HG03064 (cell line): ENCODE data around the gene LY6G5C.

Experiments
- ATAC-seq: cut with Tn5 transposase; IDR thresholded peaks from one replicate; pipeline ENCODE4 v1.9.1; 2021; ENCODE audit warnings: low read depth; ENCODE audit not compliant: unreplicated experiment

The LY6G5C gene

DNA sequence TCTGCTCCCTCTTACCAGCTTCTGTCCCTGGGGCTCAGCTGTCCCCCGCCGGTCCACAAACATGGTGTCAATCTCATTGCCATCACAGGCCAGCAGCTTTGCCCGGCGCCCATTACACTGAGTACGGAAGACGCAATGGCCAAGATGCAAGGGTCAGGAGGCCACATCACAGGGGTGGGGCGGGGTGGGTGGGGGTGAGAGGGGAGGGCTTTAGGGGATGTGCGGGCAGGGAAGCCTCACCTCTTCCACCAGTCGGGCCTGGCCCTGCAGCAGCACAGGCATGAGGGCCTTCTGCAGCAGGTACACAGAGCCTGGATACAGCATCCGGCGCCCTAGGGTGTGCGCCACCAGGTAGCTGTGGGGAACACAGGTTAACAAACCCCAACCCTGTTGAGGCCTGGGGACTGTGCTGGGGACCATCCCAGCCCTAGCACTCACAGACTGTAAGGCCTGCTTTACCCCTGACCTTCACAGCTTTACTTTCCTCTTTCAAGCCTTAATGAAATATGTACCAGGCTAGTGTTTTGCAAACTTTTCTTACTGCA is 10.8 kb upstream of the LY6G5C start:
- no peak for ATAC-seq

- no peak for ATAC-seq
Observed at GRCh38 chr6:31691078-31691463, 10.2 kb upstream of the LY6G5C start.

DNA sequence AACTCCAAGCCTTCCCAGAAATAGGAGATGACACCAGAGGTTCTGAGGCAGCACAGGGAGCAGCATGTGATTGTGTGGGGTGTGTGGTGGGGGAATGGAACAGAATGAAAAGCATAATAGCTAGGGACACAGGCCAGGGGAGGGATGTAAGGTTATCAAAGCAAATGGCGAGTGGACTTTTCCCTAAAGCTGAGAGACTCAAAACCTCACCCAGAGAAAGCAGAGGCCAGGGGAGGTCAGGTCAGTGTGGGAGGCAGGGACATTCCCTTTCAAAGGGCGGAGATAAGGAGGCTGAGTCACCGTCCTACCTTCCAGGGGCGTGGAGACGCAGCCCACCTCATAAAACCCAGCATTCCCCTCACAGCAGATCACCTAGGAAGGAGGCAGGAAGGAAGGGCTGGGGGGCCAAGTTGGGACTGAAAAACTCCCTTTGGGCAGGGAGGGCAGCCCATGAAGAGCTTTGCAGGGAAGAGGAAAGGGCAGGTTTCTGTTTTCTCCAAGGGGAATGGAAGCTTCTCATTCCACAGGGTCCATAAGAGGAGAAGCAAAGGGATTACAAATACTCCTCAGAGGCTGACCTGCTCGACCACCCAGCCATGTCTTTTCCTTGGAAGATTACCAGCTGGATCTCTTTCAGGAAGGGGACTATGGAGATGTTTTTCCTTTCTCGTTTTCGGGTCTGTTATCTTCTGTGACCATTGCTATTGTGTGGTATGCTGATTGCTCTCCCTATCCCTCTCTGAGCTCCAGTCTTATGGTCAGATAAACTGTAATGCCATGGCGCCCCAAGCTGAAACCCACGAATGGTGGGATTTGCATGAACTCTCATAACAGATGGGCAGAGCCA is 9.6 kb upstream of the LY6G5C start:
- ATAC-seq = no peak

GRCh38 chr6:31689249-31690110 is 8.6 kb upstream of the LY6G5C start:
- no peak for ATAC-seq

DNA sequence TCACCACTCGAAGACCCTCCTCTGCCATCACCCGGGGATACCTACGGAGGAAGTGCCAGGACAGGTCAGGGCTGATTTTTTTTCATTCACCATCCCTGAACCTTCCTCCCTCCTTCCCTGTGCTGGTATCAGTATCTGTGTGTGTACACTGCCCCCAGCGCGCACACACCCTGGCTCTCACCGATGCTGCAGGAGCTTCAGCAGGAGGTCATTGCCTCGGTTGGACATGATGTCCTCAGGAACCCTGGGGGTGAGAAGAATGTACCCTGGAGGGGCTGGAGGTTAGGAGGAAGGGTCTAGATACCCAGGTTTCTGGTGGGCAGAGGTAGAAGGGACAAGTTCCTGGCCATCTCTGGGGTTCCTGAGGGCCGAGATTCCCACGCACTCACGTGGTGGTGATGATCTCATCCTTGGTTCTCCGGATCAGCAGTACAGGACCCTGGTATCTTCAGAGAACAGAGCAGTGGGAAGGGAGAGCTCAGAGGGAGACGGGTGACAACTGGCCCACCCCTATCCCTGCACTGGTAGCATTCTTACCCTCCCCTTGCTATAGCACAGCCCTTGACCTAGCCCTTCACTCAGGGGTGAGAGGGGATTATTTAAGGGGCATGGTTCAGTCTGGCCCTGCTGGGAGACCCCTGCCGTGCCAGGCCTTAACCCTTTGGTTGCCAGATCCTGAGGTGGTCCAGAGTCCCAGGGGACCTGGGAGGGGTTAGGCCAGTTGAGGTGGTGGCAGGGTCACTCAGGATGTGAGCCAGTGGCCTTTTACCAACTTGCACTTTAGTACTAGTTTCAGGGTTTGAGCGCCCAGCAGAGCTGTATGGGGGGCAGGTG is 7.2 kb upstream of the LY6G5C start:
- ATAC-seq = no peak

- ATAC-seq = no peak
Observed at GRCh38 chr6:31687321-31687720, 6.5 kb upstream of the LY6G5C start.

DNA sequence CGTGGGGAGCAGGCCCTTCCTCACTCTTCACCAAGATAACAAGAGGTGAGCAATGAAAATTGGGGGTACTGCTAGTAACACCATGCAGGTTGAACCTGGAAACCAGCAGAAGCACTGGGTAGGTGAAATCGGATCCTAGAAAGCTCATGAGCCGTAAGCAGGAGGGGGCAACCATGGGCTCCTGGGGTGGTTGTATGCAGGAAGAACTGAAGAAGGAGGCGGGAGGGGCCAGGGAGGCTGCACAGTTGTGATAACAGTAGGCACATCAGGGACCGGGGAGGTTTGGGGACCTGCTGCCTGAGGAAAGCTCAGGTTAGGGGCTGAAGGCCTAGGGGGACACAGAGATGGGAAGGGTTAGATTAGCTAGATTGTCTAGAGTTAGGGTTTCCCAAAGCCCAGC is 5.6 kb upstream of the LY6G5C start:
- ATAC-seq = no peak

DNA sequence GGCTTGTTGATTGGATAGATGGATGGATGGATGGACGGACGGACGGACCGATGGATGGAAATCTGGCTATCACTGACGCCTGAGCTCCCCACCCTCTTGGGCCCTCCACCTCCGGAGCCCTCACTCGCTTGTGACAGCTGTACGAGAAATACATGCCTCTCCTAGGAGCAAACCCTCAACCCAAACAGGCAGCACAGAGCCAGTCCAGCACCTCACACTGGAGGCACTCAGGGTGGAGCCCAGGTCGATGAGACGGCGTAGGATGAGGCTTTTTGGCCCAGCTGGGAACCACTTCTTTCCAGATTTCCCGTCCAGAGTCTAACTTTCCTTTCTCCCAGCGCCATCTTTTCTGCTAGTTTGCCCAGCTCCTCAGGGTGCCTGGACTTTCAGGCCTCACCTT is 2.7 kb upstream of the LY6G5C start:
- ATAC-seq = no peak

DNA sequence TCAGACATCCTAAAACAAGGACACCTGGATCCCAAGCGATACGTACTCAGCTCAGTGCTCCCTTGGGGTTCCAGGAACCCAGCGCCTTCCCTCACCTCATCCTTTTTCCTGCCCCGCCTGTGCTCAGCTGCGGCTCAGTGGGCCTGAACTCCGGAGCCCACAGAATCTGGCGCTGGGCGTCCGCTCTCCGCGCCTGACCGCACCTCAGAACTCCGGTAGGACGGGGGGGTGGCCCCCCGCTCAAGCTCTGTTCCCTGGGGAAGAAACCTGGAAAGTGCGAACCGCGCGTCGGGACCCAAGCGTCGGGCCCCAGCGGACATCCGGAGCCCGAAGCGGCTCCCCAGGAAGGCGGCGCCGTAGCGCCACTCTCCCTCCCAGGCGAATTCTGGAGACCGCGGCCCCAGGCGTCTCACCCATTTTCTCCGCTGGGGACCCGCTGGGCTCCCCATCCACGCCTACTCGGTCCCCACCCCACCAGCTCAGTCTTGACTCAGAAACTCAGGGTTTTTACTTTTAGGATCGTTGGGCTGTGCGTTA is 336 bp upstream of the LY6G5C start:
- ATAC-seq = no peak

DNA sequence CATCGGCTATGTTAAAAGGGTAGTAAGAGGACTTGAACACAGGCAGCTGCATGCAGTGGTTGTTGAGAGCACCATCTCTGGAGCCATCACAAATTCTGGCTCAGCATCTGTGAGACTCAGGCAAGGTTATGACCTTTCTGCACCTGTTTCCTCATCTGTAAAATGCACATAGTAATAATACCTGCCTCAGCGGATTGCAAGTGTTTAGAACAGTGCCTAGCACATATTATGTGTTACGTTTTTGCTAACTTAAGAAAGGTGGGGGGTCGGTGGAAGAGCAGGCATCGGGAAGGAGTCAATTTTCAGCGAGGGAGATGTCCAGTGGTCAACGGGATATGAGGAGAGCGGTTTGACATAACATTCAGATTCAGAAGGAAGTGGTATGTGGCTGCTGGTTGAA is 2.9 kb downstream of the LY6G5C start:
- ATAC-seq = no peak

DNA sequence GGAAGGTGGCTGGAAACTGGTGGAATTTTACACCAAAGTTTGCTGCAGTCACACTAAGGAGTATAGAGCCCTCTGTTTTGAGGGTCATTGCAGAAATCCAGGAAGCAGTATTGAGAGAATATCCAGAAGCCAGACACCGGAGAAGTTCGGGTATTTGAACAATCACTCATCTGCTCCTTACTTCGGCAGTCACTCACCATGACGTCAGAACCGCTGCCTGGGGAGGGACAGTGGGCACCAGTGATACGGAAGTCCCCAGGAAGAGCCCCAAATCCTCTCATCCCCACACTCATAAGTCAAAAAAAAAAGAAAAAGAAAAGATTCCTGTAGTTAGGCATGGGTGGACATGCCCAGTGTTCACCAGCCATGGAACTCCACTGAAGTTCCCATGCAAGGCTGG is 4.0 kb downstream of the LY6G5C start:
- ATAC-seq = no peak

GRCh38 chr6:31676322-31676903 is 4.5 kb downstream of the LY6G5C start:
- ATAC-seq = no peak

DNA sequence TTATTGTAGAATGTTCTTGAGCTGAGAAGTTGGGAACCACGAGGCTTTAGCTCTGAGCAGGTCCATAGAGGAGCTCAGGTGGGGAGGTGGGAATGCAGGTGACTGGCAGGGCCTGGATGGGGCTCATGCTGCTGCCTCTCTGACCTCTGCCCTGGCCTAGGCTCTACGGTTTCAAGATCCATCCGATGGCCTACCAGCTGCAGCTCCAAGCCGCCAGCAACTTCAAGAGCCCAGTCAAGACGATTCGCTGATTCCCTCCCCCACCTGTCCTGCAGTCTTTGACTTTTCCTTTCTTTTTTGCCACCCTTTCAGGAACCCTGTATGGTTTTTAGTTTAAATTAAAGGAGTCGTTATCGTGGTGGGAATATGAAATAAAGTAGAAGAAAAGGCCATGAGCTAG is 11.2 kb downstream of the LY6G5C start, which contains the start of gene LY6G5B:
LY6G5B (plus strand) TSS at position 301 of the 400 bp plus-strand sequence. CDS start 975 bp downstream, outside the sequence.
- no peak for ATAC-seq

- ATAC-seq = no peak
Observed at GRCh38 chr6:31666337-31666965, 14.4 kb downstream of the LY6G5C start.

DNA sequence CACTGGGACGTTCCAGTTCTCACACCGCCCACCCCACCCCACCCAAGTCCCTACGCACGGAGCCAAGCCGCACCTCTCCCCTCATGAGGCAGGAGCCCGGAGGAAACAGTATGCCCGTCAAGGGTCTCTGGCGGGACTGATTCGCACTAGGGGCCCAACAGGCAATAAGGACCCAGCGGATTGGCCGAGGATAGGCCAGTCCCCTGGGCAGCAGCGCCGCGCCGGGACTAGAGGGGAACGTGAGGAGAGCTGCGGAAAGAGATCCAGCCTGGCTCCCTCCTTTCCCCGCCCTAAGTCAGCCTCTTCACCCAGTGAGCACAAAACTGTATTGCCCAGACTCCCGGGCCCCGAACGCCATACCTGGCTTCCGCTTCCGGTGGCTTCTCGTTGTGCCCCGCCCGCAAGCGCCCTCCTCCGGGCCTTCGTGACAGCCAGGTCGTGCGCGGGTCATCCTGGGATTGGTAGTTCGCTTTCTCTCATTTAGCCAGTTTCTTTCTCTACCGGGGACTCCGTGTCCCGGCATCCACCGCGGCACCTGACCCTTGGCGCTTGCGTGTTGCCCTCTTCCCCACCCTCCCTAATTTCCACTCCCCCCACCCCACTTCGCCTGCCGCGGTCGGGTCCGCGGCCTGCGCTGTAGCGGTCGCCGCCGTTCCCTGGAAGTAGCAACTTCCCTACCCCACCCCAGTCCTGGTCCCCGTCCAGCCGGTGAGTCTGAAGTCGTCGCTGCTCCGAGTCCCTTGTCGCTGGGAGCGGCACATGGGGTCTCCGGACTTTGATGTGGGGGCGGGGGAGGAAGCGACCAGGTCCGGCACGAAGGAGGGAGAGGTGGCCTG is 15.1 kb downstream of the LY6G5C start, which contains the start of gene CSNK2B:
CSNK2B (plus strand) TSS at position 580 of the 836 bp plus-strand sequence. CDS start 752 bp downstream, outside the sequence.
- peak; percentile 57 for ATAC-seq

DNA sequence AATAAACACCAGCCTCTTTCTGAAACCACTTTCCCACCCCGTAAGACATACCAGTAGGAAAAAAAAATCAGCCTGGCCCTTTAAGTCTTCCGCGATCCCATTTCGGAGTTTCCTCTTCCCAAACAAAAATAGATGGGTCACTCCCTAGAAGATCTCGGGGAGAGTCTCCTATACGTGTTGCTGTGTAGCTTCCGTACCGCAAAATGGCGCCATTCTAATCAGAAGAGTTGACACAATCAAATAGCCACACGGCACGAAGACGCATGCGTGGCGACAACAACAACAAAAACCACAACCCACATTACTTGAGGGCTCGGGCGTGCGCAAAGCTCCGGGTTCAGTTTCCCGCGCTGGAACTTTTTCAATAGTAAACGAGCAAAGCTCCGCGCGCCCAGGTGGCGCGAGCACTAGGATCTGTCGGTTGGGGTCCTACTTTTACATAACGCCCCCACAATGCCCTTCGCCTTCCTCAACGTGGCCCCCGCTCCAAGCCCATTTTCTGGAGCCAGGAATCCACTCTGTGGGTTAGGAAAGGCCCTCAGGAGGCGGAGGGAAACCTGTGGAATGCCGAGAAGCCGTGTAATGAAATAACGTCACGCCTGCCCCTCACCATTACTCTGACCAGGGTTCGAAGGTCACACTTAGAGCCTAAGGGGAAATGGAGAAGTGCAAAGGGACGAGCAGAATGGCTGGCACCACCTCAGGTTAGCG is 15.9 kb downstream of the LY6G5C start, which contains the start of gene GPANK1:
GPANK1 (minus strand) TSS at position 208 of the 711 bp plus-strand sequence. CDS start 519 bp downstream, outside the sequence.
- no peak for ATAC-seq

DNA sequence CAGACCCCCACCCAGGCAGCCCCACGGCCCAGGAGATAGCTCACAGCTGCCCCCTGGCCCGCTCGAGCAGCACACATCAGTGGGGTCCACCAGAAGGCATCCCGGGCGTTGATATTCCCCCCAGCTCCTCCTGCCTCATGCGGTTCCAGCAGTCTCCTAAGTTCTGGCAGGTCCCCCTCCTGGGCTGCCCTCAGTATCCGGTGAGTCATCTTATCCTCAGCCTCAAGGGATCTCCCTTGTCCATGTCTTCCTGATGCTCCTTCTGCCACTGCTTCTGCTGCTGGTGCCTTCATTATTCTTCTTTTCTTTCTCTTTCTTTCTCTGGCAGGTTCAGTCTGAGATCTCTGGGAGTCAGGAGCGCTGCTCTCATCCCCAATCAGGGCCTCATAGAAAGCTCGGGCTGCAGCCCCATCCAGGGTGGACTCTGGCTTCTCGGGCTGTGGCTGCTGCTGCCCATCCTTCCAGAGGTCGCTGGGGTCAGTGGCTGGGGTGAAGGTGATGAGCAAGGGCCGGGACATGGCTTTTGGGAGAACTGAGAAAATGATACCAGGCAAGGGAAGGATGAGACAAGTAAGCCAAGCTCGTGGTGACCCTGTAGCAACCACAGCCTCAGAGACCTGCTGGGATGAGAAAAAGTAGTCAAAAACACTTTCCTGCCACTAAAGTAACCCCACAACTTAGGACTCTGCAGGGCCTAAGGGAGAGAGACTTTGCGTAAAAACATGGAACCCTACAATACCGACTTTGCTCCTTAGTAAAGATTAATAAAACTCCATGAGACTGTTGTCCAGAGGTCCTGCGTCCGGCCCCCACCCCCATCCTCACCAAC is 16.7 kb downstream of the LY6G5C start:
- no peak for ATAC-seq
